GM19438 (cell line): ENCODE measurements around the gene TRPV4.

Experiments
- ATAC-seq: cut with Tn5 transposase; IDR thresholded peaks from one replicate; pipeline ENCODE4 v1.9.1; 2021; ENCODE audit warnings: low read depth; ENCODE audit not compliant: unreplicated experiment

The TRPV4 gene

DNA sequence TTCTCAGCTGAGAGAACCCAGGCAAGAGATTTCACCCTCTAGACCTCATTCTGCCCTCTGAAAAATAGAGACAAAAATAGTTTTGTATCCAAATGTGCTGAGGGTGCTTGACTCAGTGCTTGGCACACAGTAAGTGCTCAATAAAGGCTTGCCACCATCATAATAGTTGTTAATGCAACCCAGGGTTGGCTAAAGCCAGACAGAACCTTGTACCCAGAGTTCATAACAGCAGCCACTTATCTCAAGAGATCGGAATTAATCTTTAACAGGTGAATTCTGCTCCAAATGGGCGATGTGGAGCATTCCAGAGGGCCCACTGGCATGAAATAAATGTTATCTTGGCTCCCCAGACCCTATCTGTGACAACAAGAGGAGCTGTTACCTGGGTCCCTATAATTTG lies 2.9 kb downstream of the TRPV4 start:
- no peak for ATAC-seq

GRCh38 chr12:109829667-109830066 lies 3.5 kb downstream of the TRPV4 start:
- no peak for ATAC-seq

- no peak for ATAC-seq
Measured at GRCh38 chr12:109828754-109829511, 4.3 kb downstream of the TRPV4 start.

- no peak for ATAC-seq
Measured at GRCh38 chr12:109827566-109828550, 5.3 kb downstream of the TRPV4 start.

- no peak for ATAC-seq
Measured at GRCh38 chr12:109827080-109827479, 6.1 kb downstream of the TRPV4 start.

GRCh38 chr12:109824731-109825130 lies 8.5 kb downstream of the TRPV4 start:
- no peak for ATAC-seq

DNA sequence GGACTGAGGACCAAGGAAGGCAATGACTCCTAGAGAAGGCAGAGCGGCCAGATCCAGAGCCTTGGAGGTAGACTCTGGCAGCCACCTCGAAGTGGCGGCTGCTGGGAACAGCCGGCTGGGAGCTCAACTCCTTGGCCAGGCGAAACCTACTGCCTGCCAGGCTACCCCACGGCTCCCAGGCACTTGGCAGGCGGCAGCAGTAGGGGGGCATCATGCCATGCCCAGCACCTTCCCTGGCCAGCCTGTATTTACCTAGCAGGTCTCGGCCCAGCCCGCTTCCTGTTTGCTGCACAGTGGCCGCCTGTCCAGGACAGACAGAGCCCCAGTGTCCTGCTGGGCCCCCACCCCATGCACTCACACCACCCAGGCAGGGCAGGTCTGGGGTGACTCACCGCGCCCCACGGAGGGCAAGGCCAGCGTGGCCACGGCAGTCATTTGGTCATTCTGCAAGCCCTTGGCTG lies 10.2 kb downstream of the TRPV4 start:
- no peak for ATAC-seq

DNA sequence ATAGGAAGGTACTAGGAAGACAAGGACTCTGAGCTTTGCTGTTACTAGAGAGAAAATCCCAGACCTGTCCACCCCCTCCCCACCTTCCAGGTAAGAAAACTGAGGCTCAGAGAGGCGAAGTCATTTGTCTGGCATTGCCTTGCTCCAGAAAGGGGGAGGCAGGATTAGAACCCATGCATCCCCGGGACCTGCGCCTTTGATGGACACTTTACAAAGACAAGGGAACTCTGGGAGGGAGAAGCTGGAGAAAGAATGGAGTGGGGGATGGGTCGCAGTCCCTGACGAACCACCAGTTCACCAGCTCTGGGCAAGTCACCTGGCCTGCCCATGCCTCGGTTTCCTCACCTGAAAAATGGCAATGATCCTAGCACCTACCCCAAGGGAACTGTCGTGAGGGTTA lies 10.8 kb downstream of the TRPV4 start:
- no peak for ATAC-seq

DNA sequence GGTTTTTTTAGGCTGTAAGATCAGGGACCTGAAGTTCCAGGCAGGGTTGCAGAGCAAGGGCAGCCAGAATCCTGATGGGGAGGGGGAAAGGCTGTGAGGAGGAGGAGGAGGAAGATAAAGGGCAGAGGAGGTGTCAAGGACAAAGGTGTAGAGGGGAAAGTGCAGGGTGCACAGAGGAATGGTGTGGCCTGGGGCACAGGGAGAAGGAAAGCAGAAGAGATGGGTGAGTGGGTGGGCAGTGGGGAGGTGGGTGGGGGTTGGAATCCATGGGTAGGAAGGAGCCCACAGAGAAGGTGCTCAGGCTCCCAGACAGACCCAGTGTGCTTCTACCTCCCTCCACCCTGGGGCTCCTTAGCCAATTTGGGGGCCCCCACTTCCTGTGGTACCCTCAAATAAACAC lies 11.2 kb downstream of the TRPV4 start:
- no peak for ATAC-seq

GRCh38 chr12:109820816-109821381 lies 12.3 kb downstream of the TRPV4 start:
- ATAC-seq = no peak

DNA sequence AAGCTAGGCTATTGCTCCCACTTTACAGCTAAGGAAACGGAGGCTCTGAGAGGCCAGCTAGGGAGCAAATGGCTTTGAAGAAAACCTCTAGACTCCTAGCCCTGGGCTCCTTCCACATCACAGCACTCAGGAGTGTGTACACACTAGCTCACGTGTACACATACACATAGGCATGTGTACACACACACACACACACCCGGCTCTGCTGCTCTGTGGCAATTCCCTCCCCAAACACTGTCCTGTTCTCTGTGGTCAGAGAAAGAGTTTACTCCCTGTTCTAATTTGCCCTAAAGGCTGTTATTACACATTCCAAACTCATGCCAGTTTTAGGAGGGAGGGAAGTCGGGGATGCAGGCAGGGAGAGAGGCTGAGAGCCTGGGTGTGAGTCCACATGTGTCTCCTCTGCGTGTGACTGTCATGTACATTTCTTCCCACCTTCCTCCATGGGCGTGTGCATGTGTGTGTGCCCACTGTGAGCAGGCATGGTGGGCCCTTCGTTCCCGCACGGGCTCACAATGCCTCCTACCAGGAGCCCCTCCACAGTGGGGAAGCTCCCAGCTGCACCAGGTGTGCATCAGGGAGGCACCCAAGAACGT lies 14.2 kb downstream of the TRPV4 start:
- no peak for ATAC-seq

DNA sequence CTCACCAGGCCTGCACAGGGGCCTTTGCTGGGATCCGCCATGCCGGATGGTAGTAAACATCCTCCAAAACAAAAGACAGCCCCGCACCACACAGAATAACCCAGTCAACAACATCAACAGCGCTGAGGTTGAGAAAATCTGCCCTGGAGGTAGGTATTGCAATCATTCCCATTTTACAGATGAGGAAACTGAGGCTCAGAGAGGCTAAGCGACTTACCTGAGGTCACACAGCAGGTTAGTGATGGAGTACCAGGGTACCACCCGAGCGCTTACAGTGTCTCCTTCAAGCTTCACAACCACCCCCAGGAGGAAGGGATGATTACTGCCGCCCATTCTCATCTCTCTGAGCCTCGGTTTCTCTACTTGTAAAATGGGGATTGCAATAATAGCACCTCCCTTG lies 14.9 kb downstream of the TRPV4 start:
- no peak for ATAC-seq

DNA sequence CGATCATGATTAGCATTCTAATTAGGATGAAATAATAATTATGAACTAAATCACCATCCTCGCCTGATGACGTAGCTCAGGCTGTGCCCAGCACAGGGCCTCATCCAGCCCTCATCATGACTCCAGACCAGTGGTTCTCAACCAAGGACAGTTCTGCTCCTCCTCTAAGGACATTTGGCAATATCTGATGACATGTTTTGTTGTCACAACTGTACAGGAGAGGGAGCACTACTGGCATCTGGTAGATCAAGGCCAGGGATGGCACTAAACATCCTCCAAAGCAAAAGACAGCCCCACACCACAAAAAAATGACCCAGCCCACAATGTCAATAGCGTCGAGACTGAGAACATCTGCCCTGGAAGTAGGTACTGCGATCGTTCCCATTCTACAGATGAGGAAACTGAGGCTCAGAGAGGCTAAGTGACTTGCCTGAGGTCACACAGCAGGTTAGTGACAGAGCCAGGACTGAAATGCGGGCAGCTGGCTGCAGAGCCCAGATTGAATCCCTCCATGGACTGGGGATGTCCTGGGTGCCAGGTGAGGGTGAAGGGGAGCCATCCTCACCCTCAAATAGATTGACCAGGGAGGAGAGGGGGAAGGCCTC lies 15.5 kb downstream of the TRPV4 start:
- ATAC-seq = no peak

DNA sequence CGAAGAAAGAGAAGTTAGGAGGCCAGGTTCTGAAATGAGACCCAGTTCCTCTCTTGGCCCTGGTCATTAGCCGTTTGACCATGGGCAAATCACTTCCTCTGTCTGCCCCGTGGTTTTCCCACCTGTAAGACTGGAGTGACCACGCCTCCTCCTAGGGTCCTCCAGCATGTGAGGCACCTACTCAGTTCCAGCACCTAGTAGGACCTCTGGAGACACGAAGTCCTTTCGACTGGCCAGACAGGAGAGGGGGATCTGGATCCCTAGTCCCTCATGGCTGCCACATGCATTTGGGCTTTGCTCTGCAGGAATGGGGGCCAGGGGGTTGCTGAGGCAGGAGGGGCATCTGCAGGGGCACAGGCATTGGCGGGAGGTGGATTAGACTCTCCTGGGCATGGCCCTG lies 16.3 kb downstream of the TRPV4 start:
- no peak for ATAC-seq

GRCh38 chr12:109815757-109816617 lies 17.2 kb downstream of the TRPV4 start:
- no peak for ATAC-seq

DNA sequence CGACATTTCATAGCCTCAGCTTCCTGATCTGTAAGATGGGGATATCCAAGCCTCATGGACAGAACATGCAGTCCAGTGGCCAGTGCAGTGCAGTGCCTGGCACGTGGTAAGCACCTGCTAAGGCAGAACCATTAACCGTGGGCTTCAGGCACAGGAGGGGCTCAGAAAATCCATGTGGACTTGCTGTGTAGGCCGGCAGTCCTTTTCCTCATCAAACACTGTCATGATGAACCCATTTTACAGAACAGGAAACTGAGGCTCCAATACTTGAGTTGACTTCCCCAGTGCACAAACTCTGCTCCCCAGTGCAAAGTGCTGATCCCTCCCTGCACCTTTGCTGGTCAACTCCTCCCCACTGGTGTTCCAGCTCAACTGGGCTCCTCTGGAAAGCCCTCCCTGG lies 18.0 kb downstream of the TRPV4 start:
- ATAC-seq = no peak

- ATAC-seq = no peak
Measured at GRCh38 chr12:109814600-109815150, 18.5 kb downstream of the TRPV4 start.

GRCh38 chr12:109813810-109814416 lies 19.3 kb downstream of the TRPV4 start:
- ATAC-seq = no peak

DNA sequence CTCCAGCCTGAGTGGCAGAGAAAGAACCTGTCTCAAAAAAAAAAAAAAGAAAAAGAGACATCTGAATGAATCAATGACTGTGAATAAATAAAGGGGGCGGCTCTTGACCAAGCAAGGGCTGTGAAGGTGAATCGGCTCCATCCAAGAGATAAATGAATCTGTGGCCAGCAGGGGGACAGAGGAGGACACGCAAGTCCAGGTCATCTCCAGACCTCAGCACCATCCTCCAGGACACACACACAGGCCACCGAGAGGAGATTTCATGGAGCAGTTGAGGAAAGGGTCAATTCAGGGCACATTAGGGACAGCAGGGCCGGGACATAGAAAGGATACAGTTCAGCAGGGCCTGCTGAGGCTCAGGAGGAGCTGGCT lies 21.6 kb downstream of the TRPV4 start:
- no peak for ATAC-seq
